HEK293 (cell line): ENCODE data around the gene IGF1R.

Source experiments
- MZF1 ChIP-seq: fragments of 450-650 bp; formaldehyde crosslinking; IDR thresholded peaks from 2 replicates; pipeline ENCODE4 v1.5.1; 2017; ENCODE audit warnings: missing biosample characterization, missing genetic modification characterization, borderline replicate concordance
- ZNF660 ChIP-seq: fragments of 450-650 bp; IDR thresholded peaks from 2 replicates; pipeline ENCODE4 v1.5.1; 2018; ENCODE audit warnings: missing biosample characterization, mild to moderate bottlenecking, missing genetic modification characterization
- TF ChIP-seq, protein P1 (sequence below): fragments of 450-650 bp; formaldehyde crosslinking; IDR thresholded peaks from 2 replicates; pipeline ENCODE4 v1.5.1; 2016; ENCODE audit warnings: missing biosample characterization, missing genetic modification characterization

DNA sequence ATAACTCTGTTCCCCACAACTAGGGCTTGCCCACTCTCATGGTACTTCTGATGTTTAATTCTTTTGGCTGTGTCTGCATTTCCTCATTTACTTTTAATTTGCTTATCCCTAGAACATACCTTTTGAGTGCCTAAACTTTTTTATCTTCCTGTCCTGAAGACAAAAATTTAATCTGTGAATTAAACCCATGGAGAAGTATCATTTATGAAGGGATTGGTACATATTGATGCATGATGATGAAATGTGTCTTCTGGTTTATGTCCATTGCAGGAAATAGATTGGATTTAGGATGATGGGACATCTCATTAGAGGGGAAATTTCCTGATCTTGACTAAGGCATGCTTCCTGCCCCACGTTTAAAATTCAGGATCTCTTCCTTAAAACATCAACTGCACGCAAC lies 249.8 kb downstream of the IGF1R start:
- TF ChIP-seq ZNF660 (tag by site-specific recombination) (no peak), MZF1 (tag by site-specific recombination) (no peak)
- TF ChIP-seq, protein P1, sequence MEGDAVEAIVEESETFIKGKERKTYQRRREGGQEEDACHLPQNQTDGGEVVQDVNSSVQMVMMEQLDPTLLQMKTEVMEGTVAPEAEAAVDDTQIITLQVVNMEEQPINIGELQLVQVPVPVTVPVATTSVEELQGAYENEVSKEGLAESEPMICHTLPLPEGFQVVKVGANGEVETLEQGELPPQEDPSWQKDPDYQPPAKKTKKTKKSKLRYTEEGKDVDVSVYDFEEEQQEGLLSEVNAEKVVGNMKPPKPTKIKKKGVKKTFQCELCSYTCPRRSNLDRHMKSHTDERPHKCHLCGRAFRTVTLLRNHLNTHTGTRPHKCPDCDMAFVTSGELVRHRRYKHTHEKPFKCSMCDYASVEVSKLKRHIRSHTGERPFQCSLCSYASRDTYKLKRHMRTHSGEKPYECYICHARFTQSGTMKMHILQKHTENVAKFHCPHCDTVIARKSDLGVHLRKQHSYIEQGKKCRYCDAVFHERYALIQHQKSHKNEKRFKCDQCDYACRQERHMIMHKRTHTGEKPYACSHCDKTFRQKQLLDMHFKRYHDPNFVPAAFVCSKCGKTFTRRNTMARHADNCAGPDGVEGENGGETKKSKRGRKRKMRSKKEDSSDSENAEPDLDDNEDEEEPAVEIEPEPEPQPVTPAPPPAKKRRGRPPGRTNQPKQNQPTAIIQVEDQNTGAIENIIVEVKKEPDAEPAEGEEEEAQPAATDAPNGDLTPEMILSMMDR (tag by site-specific recombination): no peak
